GM12865 (cell line): ENCODE data around the gene ATP6AP1.

Source experiments
- DNase-seq: peaks from one replicate; pipeline ENCODE4 v3.0.0; 2010; ENCODE audit warnings: low read depth
- H3K4me3 ChIP-seq: 2 replicates; pipeline ENCODE4 v1.5.1; 2011; ENCODE audit warnings: mild to moderate bottlenecking, low read depth, low read length, control low read depth
- TF ChIP-seq, protein P1 (sequence below): IDR thresholded peaks from 2 replicates; pipeline ENCODE4 v1.5.1; 2011; ENCODE audit warnings: low read length, control low read depth, low read depth, inconsistent platforms; ENCODE audit not compliant: insufficient read depth; ENCODE audit errors: missing control alignments

ATP6AP1 gene

DNA sequence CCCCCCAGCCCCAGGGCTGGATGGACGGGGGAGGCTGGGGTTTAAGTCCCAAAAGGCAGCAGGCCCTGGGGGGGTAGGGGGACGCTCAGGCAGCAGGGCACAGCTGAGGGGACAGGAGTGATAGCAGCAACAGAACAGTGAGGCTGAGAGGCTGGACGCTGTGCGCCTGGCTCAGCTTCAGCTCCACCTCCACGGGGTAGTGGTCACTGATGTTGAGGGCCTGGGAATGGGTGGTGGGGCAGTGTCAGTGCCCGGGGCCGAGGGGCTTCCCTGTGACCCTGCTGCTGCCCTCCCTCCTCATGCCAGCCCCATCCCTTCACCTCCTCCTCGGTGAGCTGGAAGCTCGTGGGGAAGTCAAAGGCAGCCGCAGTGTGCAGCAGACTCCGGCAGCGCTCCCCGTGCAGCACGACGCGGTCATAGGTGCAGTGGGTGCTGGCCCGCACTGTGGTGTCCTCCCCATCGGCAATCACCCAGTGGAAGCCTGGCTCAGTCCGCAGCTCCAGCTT is 25.8 kb upstream of the ATP6AP1 start:
- TF ChIP-seq, protein P1, sequence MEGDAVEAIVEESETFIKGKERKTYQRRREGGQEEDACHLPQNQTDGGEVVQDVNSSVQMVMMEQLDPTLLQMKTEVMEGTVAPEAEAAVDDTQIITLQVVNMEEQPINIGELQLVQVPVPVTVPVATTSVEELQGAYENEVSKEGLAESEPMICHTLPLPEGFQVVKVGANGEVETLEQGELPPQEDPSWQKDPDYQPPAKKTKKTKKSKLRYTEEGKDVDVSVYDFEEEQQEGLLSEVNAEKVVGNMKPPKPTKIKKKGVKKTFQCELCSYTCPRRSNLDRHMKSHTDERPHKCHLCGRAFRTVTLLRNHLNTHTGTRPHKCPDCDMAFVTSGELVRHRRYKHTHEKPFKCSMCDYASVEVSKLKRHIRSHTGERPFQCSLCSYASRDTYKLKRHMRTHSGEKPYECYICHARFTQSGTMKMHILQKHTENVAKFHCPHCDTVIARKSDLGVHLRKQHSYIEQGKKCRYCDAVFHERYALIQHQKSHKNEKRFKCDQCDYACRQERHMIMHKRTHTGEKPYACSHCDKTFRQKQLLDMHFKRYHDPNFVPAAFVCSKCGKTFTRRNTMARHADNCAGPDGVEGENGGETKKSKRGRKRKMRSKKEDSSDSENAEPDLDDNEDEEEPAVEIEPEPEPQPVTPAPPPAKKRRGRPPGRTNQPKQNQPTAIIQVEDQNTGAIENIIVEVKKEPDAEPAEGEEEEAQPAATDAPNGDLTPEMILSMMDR, result no peak
- no peak overlapping the region for H3K4me3 ChIP-seq
- no peak for DNase-seq

- no peak for DNase-seq
- TF ChIP-seq, protein P1, result no peak
- no peak overlapping the region for H3K4me3 ChIP-seq
These were observed 25.3 kb upstream of the ATP6AP1 start for GRCh38 chrX:154403192-154403591.

DNA sequence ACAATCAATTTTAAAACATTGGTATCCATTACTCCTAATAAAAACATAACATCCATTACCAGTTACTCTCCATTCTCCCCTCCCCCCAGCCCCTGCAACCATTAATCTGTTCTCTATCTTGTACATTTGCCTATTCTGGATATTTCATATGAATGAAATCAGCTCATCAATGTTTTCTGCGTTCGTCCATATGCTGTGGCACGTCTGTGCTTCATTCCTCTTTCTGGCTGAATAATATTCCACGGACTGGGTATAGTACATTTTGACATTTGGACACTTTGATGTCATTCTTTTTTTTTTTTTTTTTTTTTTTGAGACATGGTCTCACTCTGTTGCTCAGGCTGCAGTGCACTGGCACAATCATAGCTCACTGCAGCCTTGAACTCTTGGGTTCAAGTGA is 24.6 kb upstream of the ATP6AP1 start:
- no peak for DNase-seq
- TF ChIP-seq, protein P1, result no peak

GRCh38 chrX:154404625-154405192 is 23.8 kb upstream of the ATP6AP1 start:
- no peak overlapping the region for H3K4me3 ChIP-seq
- no peak for DNase-seq
- TF ChIP-seq, protein P1, result no peak

More for the DNA sequence above, 24.6 kb upstream of the ATP6AP1 start:
- no peak overlapping the region for H3K4me3 ChIP-seq

DNA sequence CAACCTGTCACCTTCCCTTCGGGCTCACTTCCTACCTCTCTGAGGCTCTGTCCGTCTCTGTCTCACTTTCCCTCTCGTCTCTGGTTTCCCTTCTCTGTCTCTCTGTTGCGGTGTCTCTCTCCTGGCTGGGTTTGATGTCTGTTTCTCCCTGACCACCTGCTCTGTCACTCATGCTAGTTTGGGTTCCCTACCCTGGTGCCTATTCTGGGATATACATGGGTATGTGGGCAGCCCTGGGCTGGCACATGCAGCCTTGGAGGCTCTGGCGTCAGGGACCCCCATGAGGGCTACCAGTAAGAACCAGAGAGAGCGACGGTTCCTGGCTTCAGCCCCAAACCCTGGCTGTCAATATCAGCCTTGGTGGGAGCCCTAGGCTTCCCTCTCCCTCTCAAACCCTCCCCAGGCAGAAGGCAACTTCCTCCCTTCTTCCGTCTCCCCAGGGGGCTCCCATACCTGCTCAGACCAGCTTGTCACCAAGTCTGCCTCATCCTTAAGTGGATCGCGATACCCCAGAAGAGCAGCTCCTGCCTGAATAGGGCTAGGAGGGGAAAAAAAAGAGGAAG is 19.7 kb upstream of the ATP6AP1 start:
- TF ChIP-seq, protein P1, result no peak
- peak; percentile 20 for DNase-seq
- peak overlapping the region; percentile 48 for H3K4me3 ChIP-seq

DNA sequence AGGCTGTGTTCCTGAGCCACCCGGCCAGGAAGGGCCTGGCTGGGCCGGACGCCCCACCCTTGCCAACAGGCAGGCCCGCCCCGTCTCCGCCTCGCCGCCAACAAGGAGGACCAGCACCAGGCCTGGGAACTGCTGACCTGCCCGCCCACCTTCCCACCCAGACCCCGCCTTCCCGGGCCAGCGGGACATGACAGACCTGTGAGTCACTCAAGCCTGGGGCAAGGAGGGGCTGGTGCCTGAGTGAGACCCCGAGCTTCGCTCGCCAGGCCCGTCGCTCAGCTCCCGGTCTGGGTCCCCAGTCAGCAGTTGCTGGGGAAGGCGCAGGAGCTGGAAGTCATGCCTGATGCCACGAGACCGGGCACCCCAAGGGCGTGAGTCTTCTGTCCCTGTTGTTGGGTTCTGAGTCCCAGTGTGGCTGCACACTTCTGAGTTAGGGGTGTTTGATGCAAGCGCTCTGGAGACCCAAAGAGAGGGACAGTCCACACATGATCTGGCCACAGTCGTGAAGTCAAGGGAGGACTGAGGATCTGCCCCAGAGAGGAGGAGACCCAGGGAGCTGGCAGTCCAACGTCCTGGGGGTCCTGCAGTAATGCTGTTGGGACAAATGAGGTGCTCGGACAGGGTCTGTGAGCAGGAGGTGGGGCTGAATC is 19.1 kb upstream of the ATP6AP1 start, which contains the start of gene DNASE1L1:
DNASE1L1 (minus strand) TSS at position 33 of the 650 bp plus-strand sequence. CDS start 3,686 bp downstream, outside the sequence.
- TF ChIP-seq, protein P1, result no peak
- peak within 1 kb of the TSS; percentile 48 for H3K4me3 ChIP-seq
- peak; percentile 80 for DNase-seq
